H1 (cell line): ENCODE results near the gene SENP7. TPM values are rescaled to one million over a fixed set of nuclear protein-coding genes. Genes with fewer than 3 reads are reported as not detected.
"Not testable (repeated sequence)": the region's sequence is repeated elsewhere in the genome, so short reads cannot be mapped to it uniquely, and the experiment has no call there.

Source experiments
- CTCF ChIA-PET: fragments of 300-600 bp; sonication (Branson Sonifier 250); formaldehyde crosslinking; loops from one replicate; lab custom pipeline; 2021; ENCODE audit not compliant: partially characterized antibody; lab: Charles Lee
- POLR2A ChIA-PET: fragments of 300-600 bp; sonication (Branson Sonifier 250); formaldehyde crosslinking; loops from one replicate; lab custom pipeline; 2021; ENCODE audit warnings: inconsistent platforms; ENCODE audit not compliant: partially characterized antibody; lab: Charles Lee
- DNase-seq, 2 experiments: peaks; one replicate each; pipeline versions ENCODE4 v3.0.0 to v3.0.0-alpha.2; 2010 to 2022; ENCODE audit warnings: low spot score in 2 of 2, low read depth in 1 of 2, mixed read lengths in 1 of 2
- FAIRE-seq: peaks from 2 replicates; lab custom pipeline; 2011; peaks lifted over from hg19 to GRCh38; lab: Jason Lieb, UNC
- H2AFZ ChIP-seq: 2 replicates; pipeline ENCODE4 v1.8.1; 2012; ENCODE audit warnings: low read length, inconsistent platforms
- H2AK5ac ChIP-seq: 2 replicates; pipeline ENCODE4 v1.6.1; 2013; ENCODE audit warnings: low read depth, low read length
- H2BK120ac ChIP-seq: replicated peaks from 2 replicates; pipeline ENCODE3; 2013; ENCODE audit warnings: low read depth, low read length, inconsistent platforms
- H2BK12ac ChIP-seq: 2 replicates; pipeline ENCODE4 v1.6.1; 2013; ENCODE audit warnings: low read depth, low read length
- H2BK15ac ChIP-seq: 2 replicates; pipeline ENCODE4 v1.6.1; 2013; ENCODE audit warnings: low read length
- H2BK20ac ChIP-seq: 2 replicates; pipeline ENCODE4 v1.6.1; 2013; ENCODE audit warnings: low read length
- H2BK5ac ChIP-seq: 2 replicates; pipeline ENCODE4 v1.6.1; 2013; ENCODE audit warnings: low read depth, low read length
- H3K14ac ChIP-seq: 2 replicates; pipeline ENCODE4 v1.6.1; 2013; ENCODE audit warnings: inconsistent platforms; ENCODE audit not compliant: insufficient read length
- H3K18ac ChIP-seq: 2 replicates; pipeline ENCODE4 v1.6.1; 2013; ENCODE audit warnings: low read length; ENCODE audit errors: extremely low read depth
- H3K23ac ChIP-seq: 2 replicates; pipeline ENCODE4 v1.6.1; 2013; ENCODE audit warnings: inconsistent platforms; ENCODE audit not compliant: insufficient read length
- H3K23me2 ChIP-seq: 2 replicates; pipeline ENCODE4 v1.6.1; 2013; ENCODE audit warnings: low read depth, low read length
- H3K27ac ChIP-seq: 2 replicates; pipeline ENCODE4 v1.6.1; 2011; ENCODE audit warnings: low read depth, low read length, inconsistent platforms
- H3K27me3 ChIP-seq, 4 experiments: replicated peaks in 1 of 4; 1 replicate in 1 of 4; 2 replicates in 3 of 4; pipeline versions ENCODE4 v1.6.1 to v1.8.1; 2011 to 2013; ENCODE audit warnings: low read length in 3 of 4, mild to moderate bottlenecking in 3 of 4, inconsistent platforms in 2 of 4, mixed read lengths in 2 of 4, moderate library complexity in 1 of 4; ENCODE audit not compliant: control insufficient read depth in 3 of 4, insufficient read depth in 3 of 4; ENCODE audit errors: extremely low read depth in 1 of 4
- H3K36me3 ChIP-seq, 4 experiments: 2 replicates each; pipeline versions ENCODE4 v1.6.1 to v1.8.1; 2011 to 2013; ENCODE audit warnings: mild to moderate bottlenecking in 4 of 4, low read length in 3 of 4, moderate library complexity in 2 of 4, control low read depth in 1 of 4, inconsistent platforms in 1 of 4; ENCODE audit not compliant: insufficient read depth in 4 of 4, control insufficient read depth in 2 of 4
- H3K4ac ChIP-seq: replicated peaks from 2 replicates; pipeline ENCODE3; 2013; ENCODE audit warnings: low read length, low read depth, mixed read lengths, inconsistent platforms; ENCODE audit not compliant: insufficient read length
- H3K4me1 ChIP-seq, 4 experiments: replicated peaks in 1 of 4; 1 replicate in 1 of 4; 2 replicates in 3 of 4; pipeline versions ENCODE4 v1.6.1 to v1.8.1; 2011 to 2013; ENCODE audit warnings: low read length in 3 of 4, inconsistent platforms in 2 of 4, mixed read lengths in 1 of 4; ENCODE audit not compliant: insufficient read depth in 4 of 4, control insufficient read depth in 3 of 4
- H3K4me2 ChIP-seq, 2 experiments: 2 replicates each; pipeline versions ENCODE4 v1.6.1 to v1.8.1; 2011 to 2013; ENCODE audit warnings: low read depth in 2 of 2, low read length in 2 of 2, control low read depth in 1 of 2, inconsistent platforms in 1 of 2, mild to moderate bottlenecking in 1 of 2; ENCODE audit not compliant: insufficient read depth in 1 of 2
- H3K4me3 ChIP-seq, 4 experiments: fragments of 200-600, 300-600 bp in 1 of 4; sonication (generic), shearing (Covaris generic), sonication (Bioruptor Twin) in 1 of 4; 2 replicates each; pipeline versions ENCODE4 v1.5.1 to v1.8.1; 2011 to 2016; ENCODE audit warnings: low read length in 4 of 4, low read depth in 3 of 4, control low read depth in 2 of 4, inconsistent platforms in 2 of 4, mild to moderate bottlenecking in 2 of 4, mixed read lengths in 1 of 4, moderate library complexity in 1 of 4; ENCODE audit not compliant: insufficient read depth in 2 of 4; ENCODE audit errors: extremely low read depth in 1 of 4
- H3K56ac ChIP-seq: replicated peaks from 2 replicates; pipeline ENCODE3; 2013; ENCODE audit warnings: low read depth, mild to moderate bottlenecking, mixed read lengths, low read length, inconsistent platforms; ENCODE audit not compliant: insufficient read length
- H3K79me1 ChIP-seq: 2 replicates; pipeline ENCODE4 v1.6.1; 2013; ENCODE audit warnings: low read depth, low read length, control low read depth
- H3K79me2 ChIP-seq, 2 experiments: 2 replicates each; pipeline versions ENCODE4 v1.6.1 to v1.8.1; 2012 to 2013; ENCODE audit warnings: low read length in 2 of 2, mild to moderate bottlenecking in 2 of 2, inconsistent platforms in 1 of 2; ENCODE audit not compliant: insufficient read depth in 2 of 2, control insufficient read depth in 1 of 2
- H3K9ac ChIP-seq, 4 experiments: replicated peaks in 1 of 4; 1 replicate in 1 of 4; 2 replicates in 3 of 4; pipeline versions ENCODE4 v1.6.1 to v1.8.1; 2011 to 2013; ENCODE audit warnings: low read depth in 3 of 4, low read length in 3 of 4, control low read depth in 2 of 4, mild to moderate bottlenecking in 2 of 4, moderate library complexity in 2 of 4, inconsistent platforms in 1 of 4; ENCODE audit errors: extremely low read depth in 1 of 4
- H3K9me3 ChIP-seq, 2 experiments: 2 replicates each; pipeline versions ENCODE4 v1.6.1 to v1.8.1; 2012 to 2013; ENCODE audit warnings: mild to moderate bottlenecking in 2 of 2, moderate library complexity in 2 of 2, control low read depth in 1 of 2, inconsistent platforms in 1 of 2, low read depth in 1 of 2, low read length in 1 of 2, mixed read lengths in 1 of 2; ENCODE audit not compliant: insufficient read depth in 2 of 2
- H4K20me1 ChIP-seq, 2 experiments: replicated peaks in 1 of 2; 2 replicates each; pipeline versions ENCODE3 to v1.8.1; 2011 to 2013; ENCODE audit warnings: inconsistent platforms in 2 of 2, low read length in 2 of 2, mild to moderate bottlenecking in 1 of 2; ENCODE audit not compliant: insufficient read depth in 2 of 2, control insufficient read depth in 1 of 2
- H4K5ac ChIP-seq: 2 replicates; pipeline ENCODE4 v1.6.1; 2013; ENCODE audit warnings: low read length, low read depth, mixed read lengths, inconsistent platforms; ENCODE audit not compliant: insufficient read length
- H4K8ac ChIP-seq: 2 replicates; pipeline ENCODE4 v1.8.0; 2013; ENCODE audit warnings: mild to moderate bottlenecking, moderate library complexity, low read length, inconsistent platforms; ENCODE audit not compliant: insufficient read depth; ENCODE audit errors: extremely low read depth
- H4K91ac ChIP-seq: replicated peaks from 2 replicates; pipeline ENCODE3; 2013; ENCODE audit warnings: low read length, mixed read lengths, inconsistent platforms; ENCODE audit not compliant: insufficient read length
- WGBS, 2 experiments: shearing (Covaris generic) in 1 of 2; methylation state at CpG; one replicate each; pipeline versions ENCODE4 v1.1.6 to v1.1.7; 2013 to 2015; ENCODE audit warnings: low lambda C conversion rate in 2 of 2, mixed read lengths in 2 of 2, inconsistent platforms in 1 of 2, low coverage in 1 of 2, missing lambda C conversion rate in 1 of 2; ENCODE audit not compliant: insufficient replicate concordance in 2 of 2, insufficient coverage in 1 of 2, insufficient read length in 1 of 2; ENCODE audit errors: extremely low coverage in 1 of 2, missing lambda C conversion rate in 1 of 2; 5-methylcytosine and 5-hydroxymethylcytosine counted together
- polyA plus RNA-seq, 7 experiments: library from polyadenylated mRNA; depleted of rRNA in 3 of 7; stranded (reverse) in 5 of 7; unstranded in 2 of 7; fragments of >200 nt in 5 of 7; fragments of 200-250 nt in 2 of 7; gene quantifications; 1 replicate in 5 of 7; 2 replicates in 1 of 7; 4 replicates in 1 of 7; pipeline versions ENCODE4 v1.2.1 to v1.2.3, GENCODE V29; 2011 to 2013; ENCODE audit warnings: missing spikeins in 2 of 7, mixed read lengths in 2 of 7
- total RNA-seq: library from RNA; stranded (reverse); fragmentation: NEBNext Ultra II Directional; extraction: Animal tissue kit (Norgen Biotek cat#: 25700); gene quantifications from 2 replicates; pipeline ENCODE4 v1.2.1, GENCODE V29; 2021

SENP7 gene
- total and polyA plus RNA-seq, 2 of the 8 experiments (the other 6 are each of a cell fraction or from before 2014, with no cell fraction given), result 2.8 to 7.8 TPM

- POLR2A ChIA-PET, H2BK20ac ChIP-seq, H2BK12ac ChIP-seq, H3K36me3 ChIP-seq, H2BK15ac ChIP-seq, H4K5ac ChIP-seq, DNase-seq, H3K18ac ChIP-seq, H3K4me2 ChIP-seq, H4K8ac ChIP-seq, H3K79me1 ChIP-seq, H3K9me3 ChIP-seq, H3K14ac ChIP-seq, H2AK5ac ChIP-seq, H3K27ac ChIP-seq, H4K91ac ChIP-seq, H2BK5ac ChIP-seq, H2BK120ac ChIP-seq, H3K4me3 ChIP-seq, H3K56ac ChIP-seq, H2AFZ ChIP-seq, H3K23ac ChIP-seq, H3K27me3 ChIP-seq, FAIRE-seq, H4K20me1 ChIP-seq, H3K4ac ChIP-seq, H3K23me2 ChIP-seq, H3K4me1 ChIP-seq, H3K9ac ChIP-seq, H3K79me2 ChIP-seq, CTCF ChIA-PET: not testable (repeated sequence)
- WGBS, 2 experiments, result 83% methylated on average over 2 of the region's 2 CpGs; no CpG with 5 or more reads in 1 of the 2 experiments
These were observed 38.0 kb downstream of the SENP7 start for GRCh38 chr3:101474841-101475552.

GRCh38 chr3:101468676-101469075, 44.3 kb downstream of the SENP7 start:
- H2BK20ac ChIP-seq, H3K4me2 ChIP-seq, H3K4me3 ChIP-seq, H3K36me3 ChIP-seq, POLR2A ChIA-PET, FAIRE-seq, H2BK12ac ChIP-seq, H3K4ac ChIP-seq, H3K4me1 ChIP-seq, H4K91ac ChIP-seq, H3K14ac ChIP-seq, H3K23me2 ChIP-seq, H2BK120ac ChIP-seq, H3K18ac ChIP-seq, H4K20me1 ChIP-seq, H3K27me3 ChIP-seq, H3K79me2 ChIP-seq, H3K79me1 ChIP-seq, H2BK5ac ChIP-seq, H3K9me3 ChIP-seq, H3K56ac ChIP-seq, H3K23ac ChIP-seq, H3K27ac ChIP-seq, H4K5ac ChIP-seq, H3K9ac ChIP-seq, H2BK15ac ChIP-seq, DNase-seq, H4K8ac ChIP-seq, H2AK5ac ChIP-seq, H2AFZ ChIP-seq: not testable (repeated sequence)
- CTCF ChIA-PET, result interaction anchor here (0.7 kb wide), 1 partner anchor 156 kb away, joined by 3 read pairs; no protein-coding TSS in a partner anchor
- 96% methylated on average over 4 of the region's 4 CpGs; no CpG with 5 or more reads in 1 of the 2 experiments for WGBS, 2 experiments
